HCT116 (cell line): ENCODE measurements around the gene MOV10L1. TPM values are rescaled to one million over a fixed set of nuclear protein-coding genes. Genes with fewer than 3 reads are reported as not detected.

Experiments
- ATAC-seq: fragments of 200-7000 bp; cut with Tn5 transposase; 2 replicates; pipeline ENCODE4 v1.9.1; 2020; ENCODE audit warnings: mild to moderate bottlenecking, moderate library complexity
- BruUV-seq: library from RNA; stranded (reverse); fragments of 400-500 nt; replicated peaks from 2 replicates; lab custom pipeline; 2021; lab: Mats Ljungman, UMichigan
- CTCF ChIA-PET: fragments of 300-600 bp; sonication (Branson Sonifier 250); formaldehyde crosslinking; loops from one replicate; lab custom pipeline; 2021; ENCODE audit warnings: antibody characterized with exemption; lab: Charles Lee
- POLR2A ChIA-PET: fragments of 300-600, 350-600 bp; sonication (Branson Sonifier 250); formaldehyde crosslinking; loops from one replicate; lab custom pipeline; 2021; ENCODE audit warnings: antibody characterized with exemption; lab: Charles Lee
- RAD21 ChIA-PET, 2 experiments: fragments of 300-600 bp; sonication (Branson Sonifier 250); formaldehyde crosslinking; loops; one replicate each; lab custom pipeline; 2023; ENCODE audit warnings: low total read pairs in 2 of 2; ENCODE audit not compliant: uncharacterized antibody in 2 of 2, unreplicated experiment in 2 of 2, low non-redundant PET in 1 of 2; lab: Charles Lee
- DNase-seq: peaks from one replicate; pipeline ENCODE4 v3.0.0-alpha.2; 2010; ENCODE audit warnings: low read depth, low spot score
- H2AFZ ChIP-seq: fragments of 200-600 bp; shearing (Covaris generic), sonication (generic); 2 replicates; pipeline ENCODE4 v1.6.1; 2017; ENCODE audit warnings: low read depth, mixed run types, mixed read lengths, antibody characterized with exemption, low read length; ENCODE audit not compliant: poor library complexity, severe bottlenecking
- H3K27ac ChIP-seq: 2 replicates; pipeline ENCODE4 v1.5.1; 2012; ENCODE audit warnings: low read depth, low read length
- H3K27me3 ChIP-seq: fragments of 200-600 bp; sonication (generic); 2 replicates; pipeline ENCODE4 v1.6.1; 2016; ENCODE audit warnings: mixed run types, low read length, mixed read lengths; ENCODE audit not compliant: insufficient read depth
- H3K36me3 ChIP-seq, 2 experiments: fragments of 200-500 bp in 1 of 2; fragments of 200-600 bp in 1 of 2; sonication (Bioruptor generic) in 1 of 2; sonication (generic) in 1 of 2; 2 replicates each; pipeline versions ENCODE4 v1.5.1 to v1.6.1; 2014 to 2016; ENCODE audit warnings: low read length in 2 of 2, inconsistent platforms in 1 of 2, mixed read lengths in 1 of 2, mixed run types in 1 of 2; ENCODE audit not compliant: insufficient read depth in 2 of 2, control insufficient read depth in 1 of 2
- H3K4me1 ChIP-seq, 2 experiments: fragments of 200-600 bp in 1 of 2; sonication (generic) in 1 of 2; 2 replicates each; pipeline versions ENCODE4 v1.5.1 to v1.6.1; 2012 to 2017; ENCODE audit warnings: low read length in 2 of 2, inconsistent platforms in 1 of 2, mild to moderate bottlenecking in 1 of 2, mixed read lengths in 1 of 2, mixed run types in 1 of 2, moderate library complexity in 1 of 2; ENCODE audit not compliant: insufficient read depth in 2 of 2, control insufficient read depth in 1 of 2
- H3K4me2 ChIP-seq: fragments of 200-600 bp; sonication (generic); 2 replicates; pipeline ENCODE4 v1.6.1; 2017; ENCODE audit warnings: mixed run types, low read length, mixed read lengths
- H3K4me3 ChIP-seq, 2 experiments: fragments of 200-600 bp in 1 of 2; sonication (generic) in 1 of 2; replicated peaks in 1 of 2; 2 replicates each; pipeline ENCODE4 v1.5.1; 2011 to 2016; ENCODE audit warnings: low read length in 2 of 2, control low read depth in 1 of 2, low read depth in 1 of 2, mild to moderate bottlenecking in 1 of 2, mixed read lengths in 1 of 2, mixed run types in 1 of 2
- H3K79me2 ChIP-seq: fragments of 200-600 bp; sonication (generic); 2 replicates; pipeline ENCODE4 v1.6.1; 2017; ENCODE audit warnings: mild to moderate bottlenecking, mixed run types, low read length, moderate library complexity, mixed read lengths; ENCODE audit not compliant: insufficient read depth
- H3K9ac ChIP-seq: fragments of 200-600 bp; sonication (generic); 2 replicates; pipeline ENCODE4 v1.6.1; 2016; ENCODE audit warnings: low read length, mixed read lengths
- H3K9me2 ChIP-seq: fragments of 200-600 bp; sonication (generic), shearing (Covaris generic); 2 replicates; pipeline ENCODE4 v1.6.1; 2017; ENCODE audit warnings: mixed run types, mild to moderate bottlenecking, moderate library complexity; ENCODE audit not compliant: insufficient read depth
- H3K9me3 ChIP-seq, 2 experiments: fragments of 200-500 bp in 1 of 2; fragments of 200-600 bp in 1 of 2; sonication (Bioruptor generic) in 1 of 2; sonication (generic) in 1 of 2; 2 replicates each; pipeline ENCODE4 v1.6.1; 2014 to 2017; ENCODE audit warnings: low read length in 2 of 2, mixed read lengths in 2 of 2, inconsistent platforms in 1 of 2, low read depth in 1 of 2, mild to moderate bottlenecking in 1 of 2, mixed run types in 1 of 2, moderate library complexity in 1 of 2; ENCODE audit not compliant: control insufficient read depth in 1 of 2, insufficient read depth in 1 of 2
- H4K20me1 ChIP-seq: fragments of 200-600 bp; sonication (generic), shearing (Covaris generic); 2 replicates; pipeline ENCODE4 v1.6.1; 2017; ENCODE audit warnings: mixed run types, mild to moderate bottlenecking, moderate library complexity; ENCODE audit not compliant: insufficient read depth
- CEBPB ChIP-seq: IDR thresholded peaks from 2 replicates; pipeline ENCODE4 v1.6.1; 2012; ENCODE audit warnings: low read depth
- JUND ChIP-seq: IDR thresholded peaks from 2 replicates; pipeline ENCODE4 v1.6.1; 2012
- RAD21 ChIP-seq: IDR thresholded peaks from 2 replicates; pipeline ENCODE4 v1.6.1; 2012; ENCODE audit warnings: low read depth, mild to moderate bottlenecking
- SIN3A ChIP-seq: IDR thresholded peaks from 2 replicates; pipeline ENCODE4 v1.6.1; 2012; ENCODE audit warnings: low read depth
- YY1 ChIP-seq: IDR thresholded peaks from 2 replicates; pipeline ENCODE4 v1.6.1; 2011; ENCODE audit warnings: low read length, low read depth, moderate library complexity, mild to moderate bottlenecking; ENCODE audit not compliant: insufficient replicate concordance; ENCODE audit errors: extremely low read depth
- ZNF274 ChIP-seq: fragments of 200-500 bp; sonication (Bioruptor generic); IDR thresholded peaks from 2 replicates; pipeline ENCODE4 v1.6.1; 2014; ENCODE audit warnings: mild to moderate bottlenecking, low read depth, low read length, inconsistent platforms
- intact Hi-C: fragments of 100-400 bp; cut with micrococcal nuclease; formaldehyde crosslinking; loops from 2 replicates; pipeline ENCODE4 v1.10.0; 2022
- total RNA-seq: library from RNA; stranded (reverse); gene quantifications from one replicate; pipeline ENCODE4 v1.2.1, GENCODE V29; 2021; ENCODE audit not compliant: unreplicated experiment
- TF ChIP-seq, protein P1 (sequence below), 3 experiments: fragments of 200-600 bp in 1 of 3; sonication (generic) in 1 of 3; IDR thresholded peaks in 2 of 3; conservative IDR thresholded peaks in 1 of 3; 2 replicates each; pipeline ENCODE4 v1.5.1; 2012 to 2017; ENCODE audit warnings: low read depth in 2 of 3, low read length in 2 of 3, antibody characterized with exemption in 1 of 3, borderline replicate concordance in 1 of 3, control low read depth in 1 of 3, mild to moderate bottlenecking in 1 of 3, mixed read lengths in 1 of 3, mixed run types in 1 of 3, moderate library complexity in 1 of 3; ENCODE audit not compliant: insufficient read depth in 1 of 3
- TF ChIP-seq, protein P2 (sequence below): IDR thresholded peaks from 2 replicates; pipeline ENCODE4 v1.6.1; 2011; ENCODE audit warnings: mild to moderate bottlenecking, low read length, moderate library complexity; ENCODE audit not compliant: insufficient replicate concordance; ENCODE audit errors: extremely low read depth
- TF ChIP-seq, protein P3 (sequence below): IDR thresholded peaks from 2 replicates; pipeline ENCODE4 v1.6.1; 2012

Gene MOV10L1
- total RNA-seq, 1 experiment from 2014 or later = not detected

DNA sequence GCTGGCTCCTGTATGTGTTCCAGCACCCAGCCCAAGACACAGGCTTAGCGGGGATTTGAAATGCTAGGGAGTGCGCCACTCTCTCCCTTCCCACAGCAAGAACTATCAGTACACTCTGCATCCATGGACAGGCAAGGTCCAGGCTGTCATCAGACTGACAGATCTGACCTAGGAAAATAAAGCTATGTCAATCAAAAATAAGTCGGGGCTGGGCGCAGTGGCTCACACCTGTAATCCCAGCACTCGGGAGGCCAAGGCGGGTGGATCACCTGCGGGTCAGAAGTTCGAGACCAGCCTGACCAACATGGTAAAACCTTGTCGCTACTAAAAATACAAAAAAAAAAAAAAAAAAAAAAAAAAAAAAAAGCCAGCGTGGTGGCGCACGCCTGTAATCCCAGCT is 1.7 kb upstream of the MOV10L1 start:
- DNase-seq (no peak), ATAC-seq (no peak)
- Histone ChIP-seq H3K36me3 (no peaks in the 10 kb centered on the region), H3K4me2 (no peak overlapping the region), H2AFZ (no peak overlapping the region), H3K27me3 (no peaks in the 10 kb centered on the region), H3K9ac (no peak overlapping the region), H3K79me2 (no peaks in the 10 kb centered on the region), H3K4me1 (peaks cover 0 to 6% of the 10 kb centered on the region in 2 experiments; a peak in 3 of 4 replicates), H3K27ac (no peak overlapping the region), H4K20me1 (no peaks in the 10 kb centered on the region), H3K9me2 (no peaks in the 10 kb centered on the region), H3K4me3 (no peak overlapping the region), H3K9me3 (peaks cover 0 to 3% of the 10 kb centered on the region in 2 experiments; a peak in 1 of 4 replicates)
- RAD21 ChIA-PET = no interaction called here
- no TSS peak for BruUV-seq
- intact Hi-C loops = no loop called here
- POLR2A ChIA-PET = no interaction called here
- CTCF ChIA-PET = no interaction called here
- TF ChIP-seq CEBPB = no peak
- TF ChIP-seq RAD21 = no peak
- TF ChIP-seq, protein P1, sequence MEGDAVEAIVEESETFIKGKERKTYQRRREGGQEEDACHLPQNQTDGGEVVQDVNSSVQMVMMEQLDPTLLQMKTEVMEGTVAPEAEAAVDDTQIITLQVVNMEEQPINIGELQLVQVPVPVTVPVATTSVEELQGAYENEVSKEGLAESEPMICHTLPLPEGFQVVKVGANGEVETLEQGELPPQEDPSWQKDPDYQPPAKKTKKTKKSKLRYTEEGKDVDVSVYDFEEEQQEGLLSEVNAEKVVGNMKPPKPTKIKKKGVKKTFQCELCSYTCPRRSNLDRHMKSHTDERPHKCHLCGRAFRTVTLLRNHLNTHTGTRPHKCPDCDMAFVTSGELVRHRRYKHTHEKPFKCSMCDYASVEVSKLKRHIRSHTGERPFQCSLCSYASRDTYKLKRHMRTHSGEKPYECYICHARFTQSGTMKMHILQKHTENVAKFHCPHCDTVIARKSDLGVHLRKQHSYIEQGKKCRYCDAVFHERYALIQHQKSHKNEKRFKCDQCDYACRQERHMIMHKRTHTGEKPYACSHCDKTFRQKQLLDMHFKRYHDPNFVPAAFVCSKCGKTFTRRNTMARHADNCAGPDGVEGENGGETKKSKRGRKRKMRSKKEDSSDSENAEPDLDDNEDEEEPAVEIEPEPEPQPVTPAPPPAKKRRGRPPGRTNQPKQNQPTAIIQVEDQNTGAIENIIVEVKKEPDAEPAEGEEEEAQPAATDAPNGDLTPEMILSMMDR (IDR thresholded peaks at IDR 0.05 in 2 of 3, conservative IDR thresholded peaks at IDR 0.05 in 1 of 3; ENCODE audit: borderline replicate concordance in 1 of 3, insufficient read depth in 1 of 3, low read depth in 2 of 3, low read length in 2 of 3) = no peak
- TF ChIP-seq, protein P2, sequence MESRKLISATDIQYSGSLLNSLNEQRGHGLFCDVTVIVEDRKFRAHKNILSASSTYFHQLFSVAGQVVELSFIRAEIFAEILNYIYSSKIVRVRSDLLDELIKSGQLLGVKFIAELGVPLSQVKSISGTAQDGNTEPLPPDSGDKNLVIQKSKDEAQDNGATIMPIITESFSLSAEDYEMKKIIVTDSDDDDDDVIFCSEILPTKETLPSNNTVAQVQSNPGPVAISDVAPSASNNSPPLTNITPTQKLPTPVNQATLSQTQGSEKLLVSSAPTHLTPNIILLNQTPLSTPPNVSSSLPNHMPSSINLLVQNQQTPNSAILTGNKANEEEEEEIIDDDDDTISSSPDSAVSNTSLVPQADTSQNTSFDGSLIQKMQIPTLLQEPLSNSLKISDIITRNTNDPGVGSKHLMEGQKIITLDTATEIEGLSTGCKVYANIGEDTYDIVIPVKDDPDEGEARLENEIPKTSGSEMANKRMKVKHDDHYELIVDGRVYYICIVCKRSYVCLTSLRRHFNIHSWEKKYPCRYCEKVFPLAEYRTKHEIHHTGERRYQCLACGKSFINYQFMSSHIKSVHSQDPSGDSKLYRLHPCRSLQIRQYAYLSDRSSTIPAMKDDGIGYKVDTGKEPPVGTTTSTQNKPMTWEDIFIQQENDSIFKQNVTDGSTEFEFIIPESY = no peak
- TF ChIP-seq SIN3A = no peak
- TF ChIP-seq JUND = no peak
- TF ChIP-seq YY1 = no peak
- TF ChIP-seq, protein P3, sequence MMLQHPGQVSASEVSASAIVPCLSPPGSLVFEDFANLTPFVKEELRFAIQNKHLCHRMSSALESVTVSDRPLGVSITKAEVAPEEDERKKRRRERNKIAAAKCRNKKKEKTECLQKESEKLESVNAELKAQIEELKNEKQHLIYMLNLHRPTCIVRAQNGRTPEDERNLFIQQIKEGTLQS = no peak
- no peak for TF ChIP-seq ZNF274
